Mesodermal cell (in vitro differentiated cells): Measurements from ENCODE around the gene FAM78A.

ENCODE experiments used
- H3K27ac ChIP-seq: 2 replicates; pipeline ENCODE4 v1.7.0; 2013; ENCODE audit warnings: mild to moderate bottlenecking, low read depth, low read length, moderate library complexity; ENCODE audit not compliant: severe bottlenecking
- H3K36me3 ChIP-seq: 2 replicates; pipeline ENCODE4 v1.7.1; 2013; ENCODE audit warnings: mild to moderate bottlenecking, low read length, moderate library complexity; ENCODE audit not compliant: control insufficient read depth, insufficient read depth
- H3K4me1 ChIP-seq: one replicate; pipeline ENCODE4 v1.7.1; 2013; ENCODE audit warnings: mild to moderate bottlenecking, low read length; ENCODE audit not compliant: insufficient read depth, control insufficient read depth, poor library complexity, severe bottlenecking
- H3K4me3 ChIP-seq: 2 replicates; pipeline ENCODE4 v1.7.0; 2013; ENCODE audit warnings: low read length, control low read depth, mild to moderate bottlenecking; ENCODE audit not compliant: insufficient read depth, poor library complexity, severe bottlenecking; ENCODE audit errors: extremely low read depth
- H3K9me3 ChIP-seq: 2 replicates; pipeline ENCODE4 v1.7.1; 2013; ENCODE audit warnings: mild to moderate bottlenecking, low read length, moderate library complexity; ENCODE audit not compliant: control insufficient read depth
- WGBS, 2 experiments: methylation state at CpG; one replicate each; pipeline ENCODE4 v1.1.5; 2013; ENCODE audit warnings: missing lambda C conversion rate in 2 of 2; ENCODE audit not compliant: insufficient coverage in 2 of 2; 5-methylcytosine and 5-hydroxymethylcytosine counted together

The FAM78A gene

DNA sequence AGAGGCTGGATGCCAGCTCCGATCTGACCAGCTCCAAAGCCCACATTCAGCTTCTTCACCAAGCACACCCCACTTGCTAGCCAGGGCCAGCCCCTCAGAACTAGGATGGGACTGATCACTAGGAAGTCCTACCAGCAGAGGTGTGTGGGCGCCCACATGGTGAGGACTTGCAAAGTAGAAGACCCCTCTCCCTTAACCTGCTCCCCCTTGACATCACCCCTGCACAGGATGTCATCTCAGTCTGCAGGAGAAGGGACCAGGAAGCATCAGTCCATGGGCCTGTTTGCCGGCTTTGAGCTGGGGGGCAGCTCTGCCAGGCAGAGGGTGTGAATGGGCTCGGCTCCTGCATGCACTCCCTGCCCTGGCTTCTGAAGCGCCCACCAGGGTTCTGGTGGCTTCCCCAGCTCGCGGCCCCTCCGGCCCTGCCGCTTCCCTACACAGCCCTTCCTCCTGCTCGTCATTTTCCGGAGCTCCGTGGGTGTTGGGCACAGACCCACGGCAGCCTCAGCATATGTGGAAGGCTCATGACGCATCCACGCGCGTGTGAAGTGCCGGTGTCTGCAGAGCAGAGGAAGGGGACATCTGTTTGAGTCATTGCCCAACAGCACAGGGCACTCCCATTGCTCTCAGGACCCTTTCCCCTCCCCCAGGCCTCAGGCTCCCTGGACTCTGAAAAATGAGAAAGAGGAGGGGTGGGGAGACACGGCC, 3.7 kb upstream of the FAM78A start:
- no peaks in the 10 kb centered on the region for H3K36me3 ChIP-seq
- WGBS, 2 experiments: 77 to 79% methylated on average over 13 to 18 of the region's 19 CpGs
- peaks cover 6% of the 10 kb centered on the region for H3K4me1 ChIP-seq
- no peak overlapping the region for H3K27ac ChIP-seq
- no peaks in the 10 kb centered on the region for H3K9me3 ChIP-seq
- no peak overlapping the region for H3K4me3 ChIP-seq

- no peak overlapping the region for H3K4me3 ChIP-seq
- H3K4me1 ChIP-seq: peaks cover 6% of the 10 kb centered on the region
- no peak overlapping the region for H3K27ac ChIP-seq
- H3K9me3 ChIP-seq: no peaks in the 10 kb centered on the region
- WGBS, 2 experiments: 80 to 82% methylated on average over 10 to 11 of the region's 11 CpGs
- H3K36me3 ChIP-seq: no peaks in the 10 kb centered on the region
Observed at GRCh38 chr9:131279196-131279862, 3.0 kb upstream of the FAM78A start.

GRCh38 chr9:131278702-131279111, 2.4 kb upstream of the FAM78A start:
- no peaks in the 10 kb centered on the region for H3K36me3 ChIP-seq
- 83 to 86% methylated on average over 7 to 8 of the region's 10 CpGs for WGBS, 2 experiments
- H3K27ac ChIP-seq: no peak overlapping the region
- no peak overlapping the region for H3K4me3 ChIP-seq
- peaks cover 10% of the 10 kb centered on the region for H3K4me1 ChIP-seq
- H3K9me3 ChIP-seq: no peaks in the 10 kb centered on the region

- Histone ChIP-seq H3K9me3 (no peaks in the 10 kb centered on the region), H3K36me3 (no peaks in the 10 kb centered on the region), H3K4me3 (peak overlapping the region; percentile 54), H3K27ac (no peak overlapping the region), H3K4me1 (peaks cover 13% of the 10 kb centered on the region)
- WGBS, 2 experiments: 14 to 19% methylated on average over 33 to 58 of the region's 59 CpGs
Observed at GRCh38 chr9:131277910-131278701, 1.8 kb upstream of the FAM78A start.

DNA sequence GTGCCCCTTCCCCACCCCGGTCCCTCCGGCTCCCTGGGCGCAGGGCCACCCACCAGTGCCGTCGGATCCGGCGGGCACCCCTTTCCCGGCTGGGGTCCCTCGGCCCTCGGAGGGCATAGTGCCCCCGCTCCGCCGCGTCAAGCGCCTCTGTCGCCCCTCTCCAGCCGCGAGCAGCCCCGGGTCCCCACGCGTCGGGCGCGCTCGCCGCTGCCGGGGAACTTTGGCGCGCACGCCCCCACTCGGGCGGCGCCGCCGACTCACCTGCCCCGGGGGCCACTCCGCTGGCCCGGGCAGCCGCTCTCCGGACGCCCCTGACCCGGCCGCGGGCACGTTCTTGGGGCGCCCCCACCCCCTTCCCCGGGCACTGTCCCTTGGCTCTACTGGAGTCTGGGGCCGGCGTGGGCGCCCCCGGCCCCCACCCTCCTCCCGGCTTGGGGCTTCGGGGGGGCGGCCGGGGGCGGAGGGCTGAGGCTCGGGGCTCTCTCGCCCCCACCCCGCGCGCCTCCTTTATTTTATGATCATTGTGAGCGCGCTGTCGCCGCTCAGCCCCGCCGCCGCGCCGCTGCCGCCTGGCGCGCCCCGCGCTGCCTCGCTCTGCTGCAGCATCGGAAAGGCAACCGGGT, 1.1 kb upstream of the FAM78A start:
- H3K4me3 ChIP-seq: peak overlapping the region; percentile 54

DNA sequence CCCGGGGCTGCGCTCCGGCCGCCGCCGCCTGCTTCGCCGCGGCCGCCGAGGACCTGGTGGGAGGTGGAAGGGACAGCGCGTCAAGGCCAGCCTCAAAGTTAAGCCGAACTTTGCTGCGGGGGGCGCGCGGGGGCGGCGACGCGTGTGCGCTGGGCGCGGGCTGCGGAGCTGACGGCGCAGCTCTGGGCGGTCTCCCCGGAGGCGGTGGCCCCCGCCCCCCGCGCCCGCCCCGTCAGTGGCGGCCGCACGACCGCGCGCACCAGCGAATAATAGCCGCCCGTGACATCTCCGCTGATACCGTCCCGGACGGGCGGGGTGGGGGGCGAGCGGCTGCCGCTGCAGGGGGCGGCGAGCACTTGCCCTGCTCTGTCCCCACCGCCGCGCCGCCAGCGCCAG, 579 bp upstream of the FAM78A start:
- Histone ChIP-seq H3K9me3 (no peaks in the 10 kb centered on the region), H3K36me3 (no peaks in the 10 kb centered on the region), H3K27ac (no peak overlapping the region), H3K4me1 (peaks cover 13% of the 10 kb centered on the region), H3K4me3 (peak overlapping the region; percentile 54)
- 0 to 1% methylated on average over 13 to 52 of the region's 60 CpGs for WGBS, 2 experiments

More for the DNA sequence above, 1.1 kb upstream of the FAM78A start:
- Histone ChIP-seq H3K9me3 (no peaks in the 10 kb centered on the region), H3K27ac (no peak overlapping the region), H3K36me3 (no peaks in the 10 kb centered on the region), H3K4me1 (peaks cover 13% of the 10 kb centered on the region)
- 0% methylated on average over 56 to 69 of the region's 78 CpGs for WGBS, 2 experiments

DNA sequence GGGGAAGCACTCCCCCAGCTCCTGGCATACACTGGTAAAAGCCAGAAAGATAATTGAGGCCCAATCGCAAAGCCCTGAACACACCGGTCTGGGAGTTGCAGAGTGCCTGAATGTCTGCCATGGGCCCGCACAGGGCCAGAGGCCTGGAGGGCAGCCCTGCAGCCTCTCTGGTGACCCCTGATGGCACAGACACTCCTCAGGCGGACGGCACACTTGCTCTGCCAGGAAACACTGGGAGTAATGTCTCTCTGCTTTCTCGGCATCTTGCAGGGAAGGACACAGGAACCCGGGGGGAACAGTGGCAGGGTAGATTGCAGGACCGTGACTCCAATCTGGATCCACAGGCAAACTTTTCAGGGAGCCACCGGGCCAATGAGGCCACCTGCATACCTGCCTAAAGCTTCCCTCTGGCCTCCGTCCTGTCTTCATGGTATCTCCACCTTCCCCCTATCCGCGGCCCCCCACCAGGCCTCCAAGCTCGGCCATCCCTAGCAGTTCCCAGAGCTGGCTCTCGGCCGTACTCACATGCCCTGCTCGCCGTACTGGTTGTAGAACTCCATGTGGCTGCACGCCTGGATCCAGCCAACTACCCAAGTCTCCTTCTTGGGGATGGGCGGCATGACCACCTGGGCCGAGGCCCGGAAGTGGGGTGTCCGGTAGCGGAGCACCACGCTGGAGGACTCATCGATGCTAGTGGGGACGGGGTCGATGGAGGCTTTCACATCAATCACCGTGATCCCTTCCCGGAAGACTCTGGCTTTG, 797 bp downstream of the FAM78A start:
- WGBS, 2 experiments: 84% methylated on average over 25 to 29 of the region's 29 CpGs
- Histone ChIP-seq H3K36me3 (no peaks in the 10 kb centered on the region), H3K27ac (no peak overlapping the region), H3K4me1 (peaks cover 13% of the 10 kb centered on the region), H3K4me3 (peak overlapping the region; percentile 26), H3K9me3 (no peaks in the 10 kb centered on the region)

DNA sequence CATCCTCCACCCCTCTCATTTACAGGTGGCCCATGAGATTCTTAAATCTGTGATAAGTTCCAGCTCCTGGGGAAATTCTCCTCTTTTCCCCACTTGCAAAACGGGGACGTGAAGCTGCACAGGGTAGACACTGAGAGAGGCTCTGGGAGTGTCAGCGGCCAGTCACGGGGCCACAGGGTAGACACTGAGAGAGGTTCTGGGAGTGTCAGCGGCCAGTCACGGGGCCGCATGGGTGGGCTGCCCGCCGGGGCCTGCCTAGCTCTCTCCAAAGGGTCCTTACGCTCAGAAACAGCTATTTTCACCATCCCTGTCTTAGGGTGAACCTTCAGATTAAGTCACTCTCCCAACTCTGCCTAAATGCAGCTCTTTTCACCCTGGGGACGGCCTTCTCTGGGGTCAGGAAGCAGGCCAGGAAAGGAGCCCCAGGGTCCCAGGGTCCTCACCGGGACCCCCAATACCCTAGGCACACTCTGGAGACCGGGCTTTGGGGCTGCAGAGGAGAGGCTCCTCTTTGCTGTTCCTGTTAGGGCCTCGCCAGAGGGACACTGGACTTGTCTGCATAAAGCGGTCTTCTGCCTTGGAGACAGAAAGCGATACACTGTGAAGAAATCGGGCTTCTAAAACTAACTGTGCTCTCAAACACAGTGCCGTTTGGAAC, 1.5 kb downstream of the FAM78A start:
- H3K4me3 ChIP-seq: no peak overlapping the region
- H3K9me3 ChIP-seq: no peaks in the 10 kb centered on the region
- H3K4me1 ChIP-seq: peaks cover 13% of the 10 kb centered on the region
- no peak overlapping the region for H3K27ac ChIP-seq
- 92 to 93% methylated on average over 16 to 17 of the region's 18 CpGs for WGBS, 2 experiments
- no peaks in the 10 kb centered on the region for H3K36me3 ChIP-seq

GRCh38 chr9:131273856-131274673, 2.2 kb downstream of the FAM78A start:
- no peak overlapping the region for H3K4me3 ChIP-seq
- peaks cover 13% of the 10 kb centered on the region for H3K4me1 ChIP-seq
- no peaks in the 10 kb centered on the region for H3K36me3 ChIP-seq
- H3K27ac ChIP-seq: no peak overlapping the region
- H3K9me3 ChIP-seq: no peaks in the 10 kb centered on the region
- 84 to 88% methylated on average over 9 to 11 of the region's 13 CpGs for WGBS, 2 experiments
